Neural cell (in vitro differentiated cells): ENCODE measurements around the gene SH3BP5L. TPM values are rescaled to one million over a fixed set of nuclear protein-coding genes. Genes with fewer than 3 reads are reported as not detected.
A peak's percentile ranks its signal among the peaks of the same experiment; 100 is the strongest.

Source experiments
- H2AFZ ChIP-seq: fragments of 200-600, 300-800 bp; sonication (generic), shearing (Covaris generic); 2 replicates; pipeline ENCODE4 v1.6.0; 2014; ENCODE audit warnings: low read depth, mild to moderate bottlenecking, antibody characterized with exemption, low read length, moderate library complexity
- H3F3A ChIP-seq: fragments of 200-600 bp; shearing (Covaris generic); 2 replicates; pipeline ENCODE4 v1.6.1; 2016; ENCODE audit warnings: mild to moderate bottlenecking, moderate library complexity, mixed read lengths, antibody characterized with exemption, low read length; ENCODE audit not compliant: insufficient read depth, poor library complexity, severe bottlenecking
- H3K27ac ChIP-seq: fragments of 200-600, 300-800 bp; sonication (generic), shearing (Covaris generic); 2 replicates; pipeline ENCODE4 v1.5.1; 2014; ENCODE audit warnings: mild to moderate bottlenecking, low read length, moderate library complexity
- H3K27me3 ChIP-seq: fragments of 300-800, 200-600 bp; sonication (generic), shearing (Covaris generic); 2 replicates; pipeline ENCODE4 v1.6.0; 2014; ENCODE audit warnings: mild to moderate bottlenecking, low read depth, low read length, moderate library complexity; ENCODE audit not compliant: insufficient read depth
- H3K36me3 ChIP-seq: fragments of 300-800, 200-600 bp; sonication (generic), shearing (Covaris generic); 2 replicates; pipeline ENCODE4 v1.5.1; 2014; ENCODE audit warnings: mild to moderate bottlenecking, antibody characterized with exemption, low read length, moderate library complexity; ENCODE audit not compliant: insufficient read depth
- H3K4me2 ChIP-seq: fragments of 300-800, 200-600 bp; sonication (generic), shearing (Covaris generic); 2 replicates; pipeline ENCODE4 v1.6.0; 2014; ENCODE audit warnings: mild to moderate bottlenecking, low read length
- H3K4me3 ChIP-seq: fragments of 300-800, 200-600 bp; sonication (generic), shearing (Covaris generic); 2 replicates; pipeline ENCODE4 v1.5.1; 2014; ENCODE audit warnings: mild to moderate bottlenecking, low read length, moderate library complexity
- H3K79me2 ChIP-seq: fragments of 200-600 bp; shearing (Covaris generic); replicated peaks from 2 replicates; pipeline ENCODE4 v1.6.0; 2014; ENCODE audit warnings: mild to moderate bottlenecking, low read length, moderate library complexity; ENCODE audit not compliant: insufficient read depth
- H3K9ac ChIP-seq: fragments of 300-800, 200-600 bp; sonication (generic), shearing (Covaris generic); 2 replicates; pipeline ENCODE4 v1.6.1; 2016; ENCODE audit warnings: mild to moderate bottlenecking, low read length, mixed read lengths
- H3K9me2 ChIP-seq: fragments of 200-600 bp; shearing (Covaris generic); 2 replicates; pipeline ENCODE4 v1.6.1; 2016; ENCODE audit warnings: mild to moderate bottlenecking, low read length, mixed read lengths; ENCODE audit not compliant: insufficient read depth
- H3K9me3 ChIP-seq: fragments of 200-600, 300-800 bp; sonication (generic), shearing (Covaris generic); 2 replicates; pipeline ENCODE4 v1.6.1; 2016; ENCODE audit warnings: mild to moderate bottlenecking, mixed run types, low read length, moderate library complexity, mixed read lengths
- H4K20me1 ChIP-seq: fragments of 200-600 bp; shearing (Covaris generic); 2 replicates; pipeline ENCODE4 v1.6.1; 2016; ENCODE audit warnings: mild to moderate bottlenecking, mixed run types; ENCODE audit not compliant: insufficient read depth
- CTCF ChIP-seq: fragments of 450-650 bp; IDR thresholded peaks from 2 replicates; pipeline ENCODE4 v1.5.1; 2014; ENCODE audit warnings: antibody characterized with exemption, mild to moderate bottlenecking, moderate library complexity; ENCODE audit not compliant: poor library complexity, severe bottlenecking
- EP300 ChIP-seq: fragments of 450-650 bp; conservative IDR thresholded peaks from 2 replicates; pipeline ENCODE4 v1.6.1; 2014; ENCODE audit warnings: antibody characterized with exemption, mild to moderate bottlenecking, moderate library complexity; ENCODE audit not compliant: poor library complexity, severe bottlenecking
- EZH2 ChIP-seq: fragments of 200-600, 300-800 bp; shearing (Covaris generic), sonication (generic); IDR thresholded peaks from 2 replicates; pipeline ENCODE4 v1.6.1; 2014; ENCODE audit warnings: antibody characterized with exemption, low read length, borderline replicate concordance, mild to moderate bottlenecking; ENCODE audit not compliant: insufficient read depth, poor library complexity, severe bottlenecking
- MXI1 ChIP-seq: fragments of 450-650 bp; conservative IDR thresholded peaks from 2 replicates; pipeline ENCODE4 v1.6.1; 2014; ENCODE audit warnings: antibody characterized with exemption, mild to moderate bottlenecking; ENCODE audit not compliant: poor library complexity, severe bottlenecking
- POLR2AphosphoS5 ChIP-seq: IDR thresholded peaks from 2 replicates; pipeline ENCODE4 v1.6.1; 2012
- RAD21 ChIP-seq: fragments of 450-650 bp; conservative IDR thresholded peaks from 2 replicates; pipeline ENCODE4 v1.6.1; 2014; ENCODE audit warnings: antibody characterized with exemption, mild to moderate bottlenecking, moderate library complexity
- REST ChIP-seq: IDR thresholded peaks from 2 replicates; pipeline ENCODE4 v1.6.1; 2012; ENCODE audit warnings: borderline replicate concordance
- SMC3 ChIP-seq: fragments of 450-650 bp; conservative IDR thresholded peaks from 2 replicates; pipeline ENCODE4 v1.6.1; 2014; ENCODE audit warnings: antibody characterized with exemption, mild to moderate bottlenecking, moderate library complexity; ENCODE audit not compliant: poor library complexity
- TAF1 ChIP-seq: IDR thresholded peaks from 2 replicates; pipeline ENCODE4 v1.6.1; 2012; ENCODE audit warnings: low read depth
- polyA plus RNA-seq: library from polyadenylated mRNA; depleted of rRNA; stranded (reverse); fragments of >200 nt; gene quantifications from 2 replicates; pipeline ENCODE4 v1.2.3, GENCODE V29; 2014

Gene SH3BP5L
- polyA plus RNA-seq, 1 donor from 2014 or later: 38.6 TPM

DNA sequence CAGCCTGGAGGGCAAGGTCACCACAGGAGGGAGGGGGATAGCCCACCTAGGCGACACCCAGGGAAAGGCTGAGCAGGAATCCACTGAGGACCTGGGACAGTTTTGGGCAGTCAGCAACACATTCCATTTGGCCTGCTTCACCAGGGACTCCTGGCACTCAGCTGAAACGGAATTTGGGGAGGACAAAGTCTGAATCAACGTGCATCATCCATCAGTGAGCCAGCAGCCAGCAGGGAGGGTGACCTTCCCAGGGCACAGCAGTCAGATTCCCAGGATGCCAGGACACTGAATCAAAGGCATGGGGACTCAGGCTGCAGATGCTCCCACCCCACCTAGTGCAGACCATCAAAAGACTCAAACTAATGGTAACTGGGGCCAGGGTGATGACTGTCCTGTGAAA is 4.6 kb downstream of the SH3BP5L start:
- Histone ChIP-seq H3K36me3 (no peaks in the 10 kb centered on the region), H3K27ac (no peak overlapping the region), H3K4me3 (peak overlapping the region; percentile 22), H3K79me2 (peaks cover 44% of the 10 kb centered on the region), H3K9me3 (no peaks in the 10 kb centered on the region), H4K20me1 (no peaks in the 10 kb centered on the region), H3K9ac (no peak overlapping the region), H3K9me2 (no peaks in the 10 kb centered on the region), H2AFZ (no peak overlapping the region), H3K4me2 (no peak overlapping the region), H3F3A (no peaks in the 10 kb centered on the region), H3K27me3 (no peaks in the 10 kb centered on the region)
- TF ChIP-seq EZH2 (no peak), POLR2AphosphoS5 (no peak), RAD21 (no peak), SMC3 (no peak), EP300 (no peak)

- Histone ChIP-seq H3K9ac (no peak overlapping the region), H3K27me3 (no peaks in the 10 kb centered on the region), H3K27ac (no peak overlapping the region), H2AFZ (no peak overlapping the region), H3K9me2 (no peaks in the 10 kb centered on the region), H3K4me2 (no peak overlapping the region), H3K4me3 (no peak overlapping the region), H3K36me3 (no peaks in the 10 kb centered on the region), H3K9me3 (no peaks in the 10 kb centered on the region), H4K20me1 (no peaks in the 10 kb centered on the region), H3K79me2 (peaks cover 38% of the 10 kb centered on the region), H3F3A (no peaks in the 10 kb centered on the region)
- TF ChIP-seq POLR2AphosphoS5: no peak
These were observed 5.6 kb downstream of the SH3BP5L start for GRCh38 chr1:248820041-248820585.

DNA sequence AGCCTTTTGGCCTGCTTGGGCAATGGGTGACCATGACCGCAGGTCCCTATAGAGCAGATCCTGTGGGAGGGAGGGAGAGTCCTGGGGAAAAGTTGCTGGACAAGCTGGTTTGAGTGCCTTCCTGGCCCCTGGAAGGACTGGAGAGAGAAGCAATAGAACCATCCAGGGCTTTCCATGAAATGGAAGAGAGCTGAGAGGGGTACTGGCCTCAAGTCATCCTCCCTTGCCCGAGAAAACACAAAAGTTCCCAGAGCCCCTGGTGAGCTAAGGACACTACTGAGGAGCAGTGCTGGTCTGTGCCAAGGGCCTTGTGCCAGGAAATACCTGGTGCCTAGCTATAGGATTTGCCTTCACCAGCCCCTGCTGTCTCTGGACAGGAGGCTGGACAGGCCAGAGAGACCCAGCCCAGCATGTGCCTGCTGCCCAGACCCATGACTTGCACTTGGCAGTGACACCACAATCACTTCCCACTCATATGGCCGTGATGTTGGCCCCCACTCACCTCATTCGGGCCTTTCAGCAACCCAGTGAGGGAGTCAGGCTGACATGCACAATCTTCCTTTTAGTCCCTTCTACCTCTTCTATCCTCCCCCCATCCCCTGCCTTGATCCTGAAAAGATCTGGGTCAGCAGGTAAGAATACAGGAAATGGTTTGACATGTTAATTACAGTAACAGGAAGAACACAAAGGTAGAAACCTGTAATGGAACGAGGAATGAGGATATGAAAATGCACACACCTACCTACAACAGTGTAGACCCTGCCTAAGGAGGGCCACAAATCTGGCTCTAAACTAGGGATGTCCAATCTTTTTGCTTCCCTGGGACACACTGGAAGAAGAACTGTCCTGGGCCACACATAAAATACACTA is 7.0 kb downstream of the SH3BP5L start:
- Histone ChIP-seq H3K4me2 (no peak overlapping the region), H3K36me3 (no peaks in the 10 kb centered on the region), H3K4me3 (no peak overlapping the region), H3K9ac (no peak overlapping the region), H4K20me1 (no peaks in the 10 kb centered on the region), H3K9me3 (no peaks in the 10 kb centered on the region), H2AFZ (no peak overlapping the region), H3K9me2 (no peaks in the 10 kb centered on the region), H3K27ac (no peak overlapping the region), H3K79me2 (peaks cover 24% of the 10 kb centered on the region), H3F3A (no peaks in the 10 kb centered on the region), H3K27me3 (no peaks in the 10 kb centered on the region)
- TF ChIP-seq MXI1 (no peak), REST (no peak), SMC3 (no peak), CTCF (no peak), TAF1 (no peak), RAD21 (no peak), EZH2 (no peak), EP300 (no peak), POLR2AphosphoS5 (no peak)
